ENCODE data around the gene TTLL9. TPM values are rescaled to one million over a fixed set of nuclear protein-coding genes. Genes with fewer than 3 reads are reported as not detected.

Gene TTLL9
- total and polyA plus RNA-seq, 4 donors = 0.19 to 0.81 (median 0.61) TPM; not detected in 1

GRCh38 chr20:31841928-31842327 lies 28.5 kb upstream of the TTLL9 start:
- Histone ChIP-seq H3K9me3 (ENCODE audit: control insufficient read depth, low read length) (no peaks in the 10 kb centered on the region), H3K27me3 (ENCODE audit: control insufficient read depth in 1 of 2, insufficient read depth in 2 of 2, low read length in 1 of 2) (no peaks in the 10 kb centered on the region), H3K4me1 (ENCODE audit: control insufficient read depth in 1 of 2, insufficient read depth in 2 of 2, low read length in 2 of 2) (no peaks in the 10 kb centered on the region), H3K36me3 (ENCODE audit: control insufficient read depth in 1 of 2, insufficient read depth in 2 of 2, low read length in 1 of 2) (no peaks in the 10 kb centered on the region), H3K27ac (ENCODE audit: low read depth in 1 of 2, low read length in 2 of 2) (peak overlapping the region; percentile 71 to 82), H3K4me3 (ENCODE audit: low read length in 2 of 2) (no peak overlapping the region)
- WGBS, 2 donors = 5 to 6% methylated on average over 8 of the region's 8 CpGs
- intact Hi-C loops (cut with DNase I) = loop anchor here in 1 of 2 donors (10.0 kb wide), 1 partner anchor 117 kb away; the partner anchor contains the start of gene BCL2L1
- ATAC-seq (ENCODE audit: low FRiP score) (peak; percentile 23), DNase-seq (peak; percentile 87 to 93)

GRCh38 chr20:31842471-31843157 lies 27.8 kb upstream of the TTLL9 start:
- ATAC-seq (ENCODE audit: low FRiP score) (peak; percentile 56), DNase-seq (peak; percentile 88 to 89)
- WGBS, 2 donors = 1 to 7% methylated on average over 11 to 12 of the region's 12 CpGs
- no peaks in the 10 kb centered on the region for H3K4me1 ChIP-seq (ENCODE audit: control insufficient read depth in 1 of 2, insufficient read depth in 2 of 2, low read length in 2 of 2)
- H3K4me3 ChIP-seq (ENCODE audit: low read length in 2 of 2) = peak overlapping the region in 1 of 2 donors; percentile 21
- no peaks in the 10 kb centered on the region for H3K27me3 ChIP-seq (ENCODE audit: control insufficient read depth in 1 of 2, insufficient read depth in 2 of 2, low read length in 1 of 2)
- H3K27ac ChIP-seq (ENCODE audit: low read depth in 1 of 2, low read length in 2 of 2) = peak overlapping the region; percentile 71 to 82
- intact Hi-C loops (cut with DNase I) = loop anchor here in 1 of 2 donors (10.0 kb wide), 1 partner anchor 118 kb away; the partner anchor contains the start of gene BCL2L1
- H3K36me3 ChIP-seq (ENCODE audit: control insufficient read depth in 1 of 2, insufficient read depth in 2 of 2, low read length in 1 of 2) = no peaks in the 10 kb centered on the region
- no peaks in the 10 kb centered on the region for H3K9me3 ChIP-seq (ENCODE audit: control insufficient read depth, low read length)

- peak overlapping the region; percentile 36 to 82 for H3K27ac ChIP-seq (ENCODE audit: low read depth in 1 of 2, low read length in 2 of 2)
- DNase-seq (no peak), ATAC-seq (ENCODE audit: low FRiP score) (no peak)
- intact Hi-C loops (cut with DNase I) = loop anchor here in 1 of 2 donors (10.0 kb wide), 1 partner anchor 118 kb away; the partner anchor contains the start of gene BCL2L1
- H3K36me3 ChIP-seq (ENCODE audit: control insufficient read depth in 1 of 2, insufficient read depth in 2 of 2, low read length in 1 of 2) = no peaks in the 10 kb centered on the region
- no peaks in the 10 kb centered on the region for H3K4me1 ChIP-seq (ENCODE audit: control insufficient read depth in 1 of 2, insufficient read depth in 2 of 2, low read length in 2 of 2)
- H3K4me3 ChIP-seq (ENCODE audit: low read length in 2 of 2) = peak overlapping the region in 1 of 2 donors; percentile 53
- 4% methylated on average over 6 of the region's 6 CpGs for WGBS, 2 donors
- no peaks in the 10 kb centered on the region for H3K9me3 ChIP-seq (ENCODE audit: control insufficient read depth, low read length)
- no peaks in the 10 kb centered on the region for H3K27me3 ChIP-seq (ENCODE audit: control insufficient read depth in 1 of 2, insufficient read depth in 2 of 2, low read length in 1 of 2)
These were observed 27.1 kb upstream of the TTLL9 start for GRCh38 chr20:31843288-31843687.

- Histone ChIP-seq H3K4me3 (ENCODE audit: low read length in 2 of 2) (peak overlapping the region; percentile 53 to 73), H3K36me3 (ENCODE audit: control insufficient read depth in 1 of 2, insufficient read depth in 2 of 2, low read length in 1 of 2) (no peaks in the 10 kb centered on the region), H3K27ac (ENCODE audit: low read depth in 1 of 2, low read length in 2 of 2) (peak overlapping the region; percentile 30 to 82), H3K9me3 (ENCODE audit: control insufficient read depth, low read length) (no peaks in the 10 kb centered on the region), H3K4me1 (ENCODE audit: control insufficient read depth in 1 of 2, insufficient read depth in 2 of 2, low read length in 2 of 2) (no peaks in the 10 kb centered on the region), H3K27me3 (ENCODE audit: control insufficient read depth in 1 of 2, insufficient read depth in 2 of 2, low read length in 1 of 2) (no peaks in the 10 kb centered on the region)
- DNase-seq = no peak
- intact Hi-C loops (cut with DNase I) = loop anchor here (2.0 to 10.0 kb wide), 2 partner anchors 21 to 119 kb away; partner anchors contain the start of gene BCL2L1 (in 1 of the 2)
- 5 to 10% methylated on average over 5 of the region's 5 CpGs for WGBS, 2 donors
- ATAC-seq (ENCODE audit: low FRiP score) = no peak
These were observed 26.6 kb upstream of the TTLL9 start for GRCh38 chr20:31843881-31844280.

- Histone ChIP-seq H3K36me3 (ENCODE audit: control insufficient read depth in 1 of 2, insufficient read depth in 2 of 2, low read length in 1 of 2) (no peaks in the 10 kb centered on the region), H3K9me3 (ENCODE audit: control insufficient read depth, low read length) (no peaks in the 10 kb centered on the region), H3K4me1 (ENCODE audit: control insufficient read depth in 1 of 2, insufficient read depth in 2 of 2, low read length in 2 of 2) (no peaks in the 10 kb centered on the region), H3K27me3 (ENCODE audit: control insufficient read depth in 1 of 2, insufficient read depth in 2 of 2, low read length in 1 of 2) (no peaks in the 10 kb centered on the region), H3K4me3 (ENCODE audit: low read length in 2 of 2) (peak overlapping the region; percentile 53 to 73), H3K27ac (ENCODE audit: low read depth in 1 of 2, low read length in 2 of 2) (peak overlapping the region; percentile 30 to 82)
- DNase-seq = no peak
- intact Hi-C loops (cut with DNase I) = loop anchor here (2.0 to 10.0 kb wide), 2 partner anchors 22 to 120 kb away; partner anchors contain the start of gene BCL2L1 (in 1 of the 2)
- ATAC-seq (ENCODE audit: low FRiP score) = peak; percentile 1
- WGBS, 2 donors = 6 to 9% methylated on average over 28 of the region's 28 CpGs
These were observed 25.6 kb upstream of the TTLL9 start for GRCh38 chr20:31844737-31845299.

GRCh38 chr20:31845300-31845863 lies 25.1 kb upstream of the TTLL9 start, which contains the start of gene FOXS1:
TSS of gene FOXS1 (minus strand) at chr20:31845604. CDS start at chr20:31845542, 62 bp downstream.
- H3K27ac ChIP-seq (ENCODE audit: low read depth in 1 of 2, low read length in 2 of 2) = peak within 1 kb of the TSS; percentile 30 to 82
- H3K27me3 ChIP-seq (ENCODE audit: control insufficient read depth in 1 of 2, insufficient read depth in 2 of 2, low read length in 1 of 2) = no peaks in the 10 kb centered on the region
- ATAC-seq (ENCODE audit: low FRiP score) = peak; percentile 75
- intact Hi-C loops (cut with DNase I) = loop anchor here (2.0 to 10.0 kb wide), 2 partner anchors 23 to 121 kb away; partner anchors contain the start of gene BCL2L1 (in 1 of the 2)
- H3K36me3 ChIP-seq (ENCODE audit: control insufficient read depth in 1 of 2, insufficient read depth in 2 of 2, low read length in 1 of 2) = no peaks in the 10 kb centered on the region
- DNase-seq = peak; percentile 88 to 92
- no peaks in the 10 kb centered on the region for H3K9me3 ChIP-seq (ENCODE audit: control insufficient read depth, low read length)
- peak within 1 kb of the TSS; percentile 53 to 73 for H3K4me3 ChIP-seq (ENCODE audit: low read length in 2 of 2)
- H3K4me1 ChIP-seq (ENCODE audit: control insufficient read depth in 1 of 2, insufficient read depth in 2 of 2, low read length in 2 of 2) = no peaks in the 10 kb centered on the region
- WGBS, 2 donors = 3 to 6% methylated on average over 21 of the region's 21 CpGs

- H3K4me3 ChIP-seq (ENCODE audit: low read length in 2 of 2) = no peak overlapping the region
- WGBS, 2 donors = 80 to 83% methylated on average over 3 of the region's 3 CpGs
- H3K36me3 ChIP-seq (ENCODE audit: control insufficient read depth in 1 of 2, insufficient read depth in 2 of 2, low read length in 1 of 2) = no peaks in the 10 kb centered on the region
- no peak overlapping the region for H3K27ac ChIP-seq (ENCODE audit: low read depth in 1 of 2, low read length in 2 of 2)
- H3K4me1 ChIP-seq (ENCODE audit: control insufficient read depth in 1 of 2, insufficient read depth in 2 of 2, low read length in 2 of 2) = no peaks in the 10 kb centered on the region
- DNase-seq (no peak), ATAC-seq (ENCODE audit: low FRiP score) (no peak)
- no peaks in the 10 kb centered on the region for H3K27me3 ChIP-seq (ENCODE audit: control insufficient read depth in 1 of 2, insufficient read depth in 2 of 2, low read length in 1 of 2)
- H3K9me3 ChIP-seq (ENCODE audit: control insufficient read depth, low read length) = no peaks in the 10 kb centered on the region
- intact Hi-C loops (cut with DNase I) = loop anchor here in 1 of 2 donors (2.0 to 10.0 kb wide), 2 partner anchors 24 to 122 kb away; partner anchors contain the start of gene BCL2L1
These were observed 23.7 kb upstream of the TTLL9 start for GRCh38 chr20:31846793-31847138.

- H3K4me1 ChIP-seq (ENCODE audit: control insufficient read depth in 1 of 2, insufficient read depth in 2 of 2, low read length in 2 of 2) = no peaks in the 10 kb centered on the region
- DNase-seq = no peak
These were observed 22.1 kb upstream of the TTLL9 start for GRCh38 chr20:31848088-31848999.

More at GRCh38 chr20:31848088-31848999, 22.1 kb upstream of the TTLL9 start:
- Histone ChIP-seq H3K36me3 (ENCODE audit: control insufficient read depth in 1 of 2, insufficient read depth in 2 of 2, low read length in 1 of 2) (no peaks in the 10 kb centered on the region), H3K27me3 (ENCODE audit: control insufficient read depth in 1 of 2, insufficient read depth in 2 of 2, low read length in 1 of 2) (no peaks in the 10 kb centered on the region), H3K27ac (ENCODE audit: low read depth in 1 of 2, low read length in 2 of 2) (no peak overlapping the region), H3K4me3 (ENCODE audit: low read length in 2 of 2) (no peak overlapping the region), H3K9me3 (ENCODE audit: control insufficient read depth, low read length) (no peaks in the 10 kb centered on the region)
- ATAC-seq (ENCODE audit: low FRiP score) = no peak
- intact Hi-C loops (cut with DNase I) = loop anchor here in 1 of 2 donors (10.0 kb wide), 1 partner anchor 124 kb away; the partner anchor contains the start of gene BCL2L1
- 93 to 94% methylated on average over 30 to 32 of the region's 32 CpGs for WGBS, 2 donors

All from aorta (tissue), 5 donors.